ENCODE measurements around the gene MARCHF10. TPM values are rescaled to one million over a fixed set of nuclear protein-coding genes. Genes with fewer than 3 reads are reported as not detected.

MARCHF10 gene
- total RNA-seq (2022; extraction: Qiagen RNA extraction): 1.4 to 1.7 TPM (median 1.5 TPM) in 5 replicates

GRCh38 chr17:62807812-62808575 is at the start of gene MARCHF10:
MARCHF10 (minus strand) TSS chr17:62808314; CDS start chr17:62801735, 6,579 bp downstream.

Other genes starting within 250 kb of the MARCHF10 start
- gene MRC2, start 180.6 kb downstream of the MARCHF10 start, total RNA-seq (2022; extraction: Qiagen RNA extraction): 31.9 to 62.9 TPM (median 54.3 TPM) in 5 replicates
- 31.1 to 70.1 TPM (median 59.2 TPM) in 5 replicates for gene TANC2, start 157.9 kb upstream of the MARCHF10 start, total RNA-seq (2022; extraction: Qiagen RNA extraction)

All from A549 treated with dexamethasone at 1 μM for 4 hours (cell line).